IPS-18c (cell line): ENCODE results near the gene PTPRR.

Source experiments
- H3K4me3 ChIP-seq: 2 replicates; pipeline ENCODE4 v1.7.0; 2013; ENCODE audit warnings: low read depth, mild to moderate bottlenecking, low read length, moderate library complexity; ENCODE audit not compliant: insufficient read depth
- H3K9me3 ChIP-seq: one replicate; pipeline ENCODE4 v1.6.1; 2013; ENCODE audit warnings: mild to moderate bottlenecking, low read length, moderate library complexity; ENCODE audit not compliant: control insufficient read depth, insufficient read depth

Gene PTPRR

DNA sequence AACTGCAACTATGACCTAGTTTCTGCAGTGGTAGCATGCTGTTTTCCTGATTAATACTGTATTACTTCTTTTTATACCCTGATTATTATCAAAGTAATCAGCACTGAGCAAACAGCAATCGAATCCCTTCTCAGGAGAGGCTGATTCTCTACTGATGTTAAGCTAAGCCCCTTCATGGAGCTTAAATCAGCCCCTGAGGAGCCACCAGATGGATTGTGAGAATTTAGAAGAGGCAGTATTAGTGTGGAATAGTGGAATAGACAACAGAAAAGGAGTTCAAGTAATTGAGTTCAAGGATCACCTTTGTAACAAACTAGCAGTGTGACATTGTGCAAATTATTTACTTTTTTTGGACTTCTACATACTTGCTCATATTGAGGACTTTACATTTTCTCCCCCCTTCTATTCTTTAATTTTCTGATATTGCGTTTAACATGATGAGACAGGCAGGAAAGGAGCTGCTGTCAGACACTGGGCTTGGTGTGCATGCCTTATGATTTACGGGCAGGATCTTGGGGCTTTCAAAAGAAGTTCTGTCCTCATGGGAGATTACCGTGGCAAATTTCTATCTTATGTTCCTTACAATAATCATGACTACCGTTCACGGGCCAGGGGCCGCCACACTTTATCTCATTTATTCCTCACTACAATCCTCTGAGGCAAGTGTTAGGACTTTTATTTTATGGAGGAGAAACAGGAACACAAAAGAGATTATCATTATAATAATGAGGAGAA, 68.0 kb downstream of the PTPRR start:
- Histone ChIP-seq H3K4me3 (no peak overlapping the region), H3K9me3 (no peaks in the 10 kb centered on the region)

- Histone ChIP-seq H3K4me3 (no peak overlapping the region), H3K9me3 (no peaks in the 10 kb centered on the region)
Measured at GRCh38 chr12:70849265-70849960, 71.1 kb downstream of the PTPRR start.

GRCh38 chr12:70847871-70848270, 72.7 kb downstream of the PTPRR start:
- Histone ChIP-seq H3K4me3 (no peak overlapping the region), H3K9me3 (no peaks in the 10 kb centered on the region)

DNA sequence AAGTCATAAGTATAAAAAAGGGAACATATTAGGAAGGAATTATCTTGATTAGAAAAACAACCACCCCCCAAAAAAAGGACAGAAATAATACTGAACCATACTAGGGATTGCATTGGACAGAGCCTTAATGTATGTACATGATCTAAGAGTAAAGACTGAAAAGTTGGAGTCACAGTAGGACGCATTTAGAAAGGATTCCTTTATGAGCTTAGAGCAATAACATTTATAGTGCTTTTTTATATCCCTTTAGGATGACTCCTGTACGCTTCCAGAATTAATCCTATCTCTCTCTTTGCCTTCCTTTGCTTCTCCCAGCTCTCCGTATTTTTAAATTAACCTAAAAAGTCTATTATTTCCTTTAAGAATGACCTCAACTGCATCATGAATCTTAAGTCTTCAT, 75.3 kb downstream of the PTPRR start:
- no peak overlapping the region for H3K4me3 ChIP-seq
- H3K9me3 ChIP-seq = no peaks in the 10 kb centered on the region

- Histone ChIP-seq H3K9me3 (no peaks in the 10 kb centered on the region), H3K4me3 (no peak overlapping the region)
Measured at GRCh38 chr12:70843363-70843762, 77.2 kb downstream of the PTPRR start.

- no peaks in the 10 kb centered on the region for H3K9me3 ChIP-seq
- H3K4me3 ChIP-seq = no peak overlapping the region
Measured at GRCh38 chr12:70842942-70843341, 77.6 kb downstream of the PTPRR start.

DNA sequence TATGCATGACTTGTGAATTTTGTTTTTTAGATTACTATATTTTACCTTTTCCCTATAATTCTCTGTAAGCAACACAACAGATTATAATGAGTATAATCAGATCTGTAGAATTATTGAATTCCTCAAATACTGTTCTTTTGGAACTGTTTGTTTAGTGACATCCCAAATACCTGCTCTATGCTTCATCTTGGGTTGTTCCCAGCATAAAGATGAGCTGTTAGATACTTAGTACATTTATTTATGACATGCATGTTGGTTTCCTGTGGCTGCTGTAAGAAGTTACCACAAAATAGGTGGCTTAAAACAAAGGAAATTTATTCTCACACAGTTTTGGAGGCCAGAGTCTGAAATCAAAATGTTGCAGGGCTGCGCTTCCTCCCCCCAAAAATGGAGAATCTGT, 78.4 kb downstream of the PTPRR start:
- no peaks in the 10 kb centered on the region for H3K9me3 ChIP-seq
- H3K4me3 ChIP-seq = no peak overlapping the region

DNA sequence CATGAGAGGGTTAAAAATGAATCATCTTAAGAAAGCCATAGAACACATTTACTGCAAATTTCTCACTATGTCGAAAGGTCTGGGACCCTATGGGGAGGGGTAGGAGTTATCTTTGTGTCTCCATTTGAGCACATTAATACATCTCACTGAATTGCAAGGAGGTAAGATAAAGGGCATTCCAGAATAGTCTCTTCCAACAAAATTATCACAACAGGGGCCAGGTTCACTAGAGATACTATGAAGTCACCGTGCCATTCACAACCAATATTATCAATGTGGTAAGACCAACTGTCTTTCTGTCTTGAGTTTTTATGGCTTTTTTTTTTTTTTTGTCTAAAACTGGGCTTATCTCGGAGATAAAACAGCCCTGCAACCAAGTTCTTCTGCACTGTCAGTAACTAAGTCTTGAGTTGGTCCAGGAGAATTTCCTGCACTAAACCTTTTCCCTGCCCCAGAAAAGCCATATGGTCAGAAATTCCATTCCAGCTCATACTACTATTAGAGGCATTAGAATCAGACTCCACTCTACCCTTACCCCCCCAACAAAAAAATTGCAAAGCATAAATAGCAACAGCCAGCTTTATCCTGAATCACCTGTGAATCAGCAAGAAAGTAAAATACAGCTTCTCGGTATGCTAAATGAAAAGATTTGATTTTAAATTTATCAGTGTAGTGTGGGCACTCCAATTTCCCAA, 79.7 kb downstream of the PTPRR start:
- H3K9me3 ChIP-seq = no peaks in the 10 kb centered on the region
- H3K4me3 ChIP-seq = no peak overlapping the region

- Histone ChIP-seq H3K9me3 (no peaks in the 10 kb centered on the region), H3K4me3 (no peak overlapping the region)
Measured at GRCh38 chr12:70839544-70839943, 81.0 kb downstream of the PTPRR start.

DNA sequence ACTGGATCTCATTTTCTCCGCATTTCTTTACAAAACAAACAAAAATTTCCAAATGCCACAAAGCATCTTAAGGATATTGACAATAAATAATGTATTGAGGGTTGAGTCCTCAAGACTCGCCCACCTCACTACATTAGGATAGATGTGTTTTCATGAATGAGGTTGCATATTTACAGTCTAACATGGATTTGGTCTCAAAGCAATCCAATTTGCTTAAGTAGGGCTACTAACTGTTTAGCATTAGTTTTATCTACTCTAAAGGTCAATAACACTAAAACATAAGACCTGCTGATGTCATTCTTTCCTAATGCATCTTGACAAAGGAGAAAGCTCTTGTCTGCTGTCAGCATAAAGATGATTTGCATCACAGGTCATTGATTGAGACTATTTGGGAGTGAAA, 82.4 kb downstream of the PTPRR start:
- H3K4me3 ChIP-seq = no peak overlapping the region

DNA sequence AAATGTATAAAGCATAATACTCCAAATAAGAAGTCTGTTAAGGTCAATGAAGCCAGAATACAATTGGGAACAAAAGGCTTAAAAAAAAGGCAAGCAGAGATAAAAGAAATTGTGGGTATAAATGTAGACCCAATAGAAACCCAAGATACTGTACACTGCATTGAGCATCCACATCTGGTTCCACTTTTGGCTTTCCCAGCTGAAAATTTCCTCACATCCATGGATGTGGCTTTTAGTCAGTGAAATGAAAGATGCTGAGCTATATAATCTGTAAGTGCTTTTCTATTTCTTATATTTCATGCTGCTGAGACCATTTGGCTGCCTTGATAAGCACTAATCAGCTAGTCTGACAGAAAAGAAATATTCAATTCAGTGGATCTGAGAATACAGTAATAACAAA, 83.5 kb downstream of the PTPRR start:
- Histone ChIP-seq H3K9me3 (no peaks in the 10 kb centered on the region), H3K4me3 (no peak overlapping the region)

More for the DNA sequence above, 82.4 kb downstream of the PTPRR start:
- H3K9me3 ChIP-seq = no peaks in the 10 kb centered on the region

GRCh38 chr12:70835948-70836347, 84.6 kb downstream of the PTPRR start:
- no peaks in the 10 kb centered on the region for H3K9me3 ChIP-seq

DNA sequence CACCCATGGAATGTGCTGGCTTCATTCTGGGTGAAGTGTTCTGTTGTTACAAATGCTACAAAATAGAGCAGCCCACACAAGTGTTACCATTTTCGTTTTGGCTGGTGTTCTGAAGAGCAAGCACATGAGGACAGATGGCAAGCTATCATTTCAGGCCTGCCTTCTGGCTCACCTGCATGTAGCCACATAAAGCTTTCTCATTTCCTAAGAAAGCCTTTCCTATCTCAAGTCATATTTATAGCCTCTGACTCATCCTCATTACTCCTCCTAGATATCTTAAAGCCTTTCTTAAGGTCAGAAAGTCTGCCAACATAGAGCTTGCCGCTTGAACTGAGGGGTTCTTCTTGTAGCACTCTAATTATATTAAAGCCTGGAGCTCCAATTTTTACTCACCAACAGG, 89.0 kb downstream of the PTPRR start:
- no peak overlapping the region for H3K4me3 ChIP-seq
- H3K9me3 ChIP-seq = no peaks in the 10 kb centered on the region

More at GRCh38 chr12:70835948-70836347, 84.6 kb downstream of the PTPRR start:
- H3K4me3 ChIP-seq = no peak overlapping the region

DNA sequence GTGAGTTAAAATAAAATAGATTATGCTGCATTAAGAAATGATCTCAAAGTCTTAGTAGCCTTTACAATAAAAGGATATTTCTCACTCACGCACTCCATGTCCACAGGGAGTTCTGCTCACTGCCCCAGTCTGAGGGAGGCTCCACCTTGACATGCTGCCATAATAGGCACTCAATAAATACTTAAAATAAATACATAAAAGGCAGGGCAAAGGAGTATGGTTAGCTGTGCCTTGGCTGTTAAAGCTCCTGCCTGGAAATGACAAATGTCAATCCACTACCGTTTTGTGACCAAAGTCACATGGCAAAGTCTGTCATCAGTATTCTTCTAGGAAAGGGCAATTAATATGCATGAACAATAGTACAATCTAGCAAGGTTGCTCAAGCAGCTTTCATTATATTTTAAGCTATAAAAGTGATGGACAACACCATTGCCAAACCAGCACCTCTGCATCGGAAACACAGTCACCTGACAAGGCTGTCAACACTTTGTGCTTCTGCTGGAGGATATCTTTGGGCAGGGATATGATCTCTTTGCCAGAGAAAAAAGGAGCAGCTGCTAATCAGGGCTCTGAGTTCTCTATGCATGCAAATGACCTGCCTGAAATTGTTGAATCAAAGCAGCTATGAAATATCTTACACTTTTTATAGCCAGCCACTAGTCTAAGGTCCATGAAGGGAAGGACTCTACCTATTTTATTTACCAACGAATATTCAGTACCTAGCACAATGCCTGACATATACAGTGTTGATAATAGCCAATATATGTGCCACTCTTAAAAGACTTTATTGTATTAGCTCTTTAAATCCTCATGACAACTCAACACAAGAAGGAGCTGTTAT, 90.1 kb downstream of the PTPRR start:
- Histone ChIP-seq H3K9me3 (no peaks in the 10 kb centered on the region), H3K4me3 (no peak overlapping the region)

DNA sequence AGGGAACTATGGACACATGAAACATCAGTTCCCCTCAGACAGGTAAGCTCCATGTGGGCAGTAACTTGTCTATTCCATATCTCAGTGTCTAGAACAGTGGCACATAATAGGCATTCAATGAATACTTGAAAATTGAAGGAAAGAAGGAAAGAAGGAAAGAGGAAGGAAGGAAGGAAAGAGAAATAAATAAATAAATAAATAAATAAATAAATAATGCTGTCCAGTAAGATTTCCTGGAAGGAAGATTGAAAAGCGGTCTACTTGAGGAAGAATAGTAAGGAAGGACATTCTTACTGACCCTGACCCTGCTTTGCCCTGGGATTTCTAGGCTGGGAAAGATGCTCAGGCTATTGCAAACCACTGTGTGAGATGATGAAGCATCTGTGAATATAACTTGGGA, 91.5 kb downstream of the PTPRR start:
- H3K9me3 ChIP-seq = no peaks in the 10 kb centered on the region
- H3K4me3 ChIP-seq = no peak overlapping the region

- no peak overlapping the region for H3K4me3 ChIP-seq
- H3K9me3 ChIP-seq = no peaks in the 10 kb centered on the region
Measured at GRCh38 chr12:70828351-70828750, 92.2 kb downstream of the PTPRR start.

- Histone ChIP-seq H3K4me3 (no peak overlapping the region), H3K9me3 (no peaks in the 10 kb centered on the region)
Measured at GRCh38 chr12:70826156-70826555, 94.4 kb downstream of the PTPRR start.
